NT2/D1 (cell line): ENCODE measurements around the gene CHCHD5.

ENCODE experiments used
- SUZ12 ChIP-seq: IDR thresholded peaks from 2 replicates; pipeline ENCODE4 v1.6.1; 2011; ENCODE audit not compliant: insufficient read length, insufficient read depth; ENCODE audit errors: extremely low read depth
- YY1 ChIP-seq: IDR thresholded peaks from 2 replicates; pipeline ENCODE4 v1.6.1; 2011; ENCODE audit not compliant: insufficient read length, insufficient read depth

DNA sequence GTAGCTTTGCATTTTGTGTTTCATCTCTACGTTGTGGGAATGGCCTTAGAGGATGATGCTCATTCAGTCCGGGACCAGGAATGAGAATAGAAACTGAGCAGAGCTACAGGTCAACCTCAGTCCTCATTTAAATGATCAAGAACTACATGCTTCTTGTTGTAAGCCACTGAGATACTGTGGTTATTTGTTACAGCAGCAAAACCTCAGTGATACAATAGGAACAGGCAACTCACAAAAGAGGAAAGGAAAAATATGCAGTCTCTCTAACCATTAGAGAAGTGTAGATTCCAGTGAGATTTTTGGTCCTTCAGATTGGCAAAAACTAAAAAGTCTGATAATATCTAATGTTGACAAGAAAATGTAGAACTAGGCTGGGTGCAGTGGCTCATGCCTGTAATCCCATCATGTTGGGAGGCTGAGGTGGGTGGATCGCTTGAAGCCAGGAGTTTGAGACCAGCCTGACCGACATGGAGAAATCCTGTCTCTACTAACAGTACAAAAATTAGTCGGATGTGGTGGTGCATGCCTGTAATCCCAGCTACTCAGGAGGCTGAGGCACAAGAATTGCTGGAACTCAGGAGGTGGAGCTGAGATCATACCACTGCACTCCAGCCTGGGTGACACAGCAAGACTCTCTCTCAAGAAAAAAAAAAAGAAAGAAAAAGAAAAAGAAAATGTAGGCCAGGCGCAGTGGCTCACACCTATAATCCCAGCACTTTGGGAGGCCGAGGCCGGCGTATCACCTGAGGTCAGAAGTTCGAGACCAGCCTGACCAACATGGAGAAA is 13.3 kb downstream of the CHCHD5 start:
- TF ChIP-seq SUZ12 (no peak), YY1 (no peak)
